ENCODE results near the gene CACNA1C.

The CACNA1C gene

GRCh38 chr12:2403221-2403976, 350.6 kb downstream of the CACNA1C start:
- no peak for DNase-seq

GRCh38 chr12:2405039-2405438, 352.3 kb downstream of the CACNA1C start:
- DNase-seq: no peak

- no peak for DNase-seq
Observed at GRCh38 chr12:2406903-2407302, 354.1 kb downstream of the CACNA1C start.

- DNase-seq: no peak
Observed at GRCh38 chr12:2408262-2408661, 355.5 kb downstream of the CACNA1C start.

GRCh38 chr12:2409656-2410265, 357.0 kb downstream of the CACNA1C start:
- no peak for DNase-seq

GRCh38 chr12:2410496-2410895, 357.7 kb downstream of the CACNA1C start:
- DNase-seq: no peak

GRCh38 chr12:2411011-2411410, 358.2 kb downstream of the CACNA1C start:
- no peak for DNase-seq

GRCh38 chr12:2411616-2412304, 359.0 kb downstream of the CACNA1C start:
- no peak for DNase-seq

- DNase-seq: no peak
Observed at GRCh38 chr12:2412305-2412643, 359.5 kb downstream of the CACNA1C start.

GRCh38 chr12:2413301-2413700, 360.5 kb downstream of the CACNA1C start:
- DNase-seq: no peak

GRCh38 chr12:2413999-2414792, 361.4 kb downstream of the CACNA1C start:
- DNase-seq: no peak

GRCh38 chr12:2414810-2415567, 362.2 kb downstream of the CACNA1C start:
- no peak for DNase-seq

GRCh38 chr12:2415568-2415944, 362.8 kb downstream of the CACNA1C start:
- DNase-seq: no peak

- DNase-seq: no peak
Observed at GRCh38 chr12:2416158-2416557, 363.4 kb downstream of the CACNA1C start.

GRCh38 chr12:2417481-2418160, 364.8 kb downstream of the CACNA1C start:
- no peak for DNase-seq

GRCh38 chr12:2418579-2418978, 365.8 kb downstream of the CACNA1C start:
- no peak for DNase-seq

GRCh38 chr12:2422591-2422990, 369.8 kb downstream of the CACNA1C start:
- DNase-seq: no peak

GRCh38 chr12:2429032-2429431, 376.2 kb downstream of the CACNA1C start:
- DNase-seq: no peak

GRCh38 chr12:2431810-2432209, 379.0 kb downstream of the CACNA1C start:
- no peak for DNase-seq

- no peak for DNase-seq
Observed at GRCh38 chr12:2432856-2433255, 380.1 kb downstream of the CACNA1C start.

GRCh38 chr12:2435511-2435910, 382.7 kb downstream of the CACNA1C start:
- no peak for DNase-seq
